IPS-18a (cell line): ENCODE measurements around the gene MAP2.

Source experiments
- H3K27ac ChIP-seq: one replicate; pipeline ENCODE4 v1.5.1; 2013; ENCODE audit warnings: low read length
- H3K27me3 ChIP-seq: one replicate; pipeline ENCODE4 v1.6.1; 2013; ENCODE audit warnings: mild to moderate bottlenecking, low read length; ENCODE audit not compliant: control insufficient read depth, insufficient read depth
- H3K36me3 ChIP-seq: one replicate; pipeline ENCODE4 v1.6.1; 2013; ENCODE audit warnings: low read depth, low read length; ENCODE audit not compliant: control insufficient read depth
- H3K4me1 ChIP-seq: one replicate; pipeline ENCODE4 v1.6.1; 2013; ENCODE audit warnings: low read depth, low read length; ENCODE audit not compliant: control insufficient read depth
- H3K4me3 ChIP-seq: one replicate; pipeline ENCODE4 v1.5.1; 2013; ENCODE audit warnings: low read length
- H3K9ac ChIP-seq: one replicate; pipeline ENCODE4 v1.6.1; 2013; ENCODE audit warnings: mild to moderate bottlenecking, low read length, moderate library complexity
- H3K9me3 ChIP-seq: one replicate; pipeline ENCODE4 v1.6.1; 2013; ENCODE audit warnings: low read depth, low read length; ENCODE audit not compliant: control insufficient read depth

MAP2 gene

GRCh38 chr2:209423562-209424198, at the start of gene MAP2:
Gene MAP2, plus strand, starts transcription at chr2:209424047. Its CDS starts 229,124 bp downstream, at chr2:209653171.
- H3K4me1 ChIP-seq = peaks cover 32% of the 10 kb centered on the region
- H3K27ac ChIP-seq = no peak within 1 kb of the TSS
- no peaks in the 10 kb centered on the region for H3K36me3 ChIP-seq
- H3K27me3 ChIP-seq = peaks cover 7% of the 10 kb centered on the region
- peak within 1 kb of the TSS; percentile 19 for H3K9ac ChIP-seq
- peak within 1 kb of the TSS; percentile 79 for H3K4me3 ChIP-seq
- H3K9me3 ChIP-seq = no peaks in the 10 kb centered on the region

GRCh38 chr2:209376686-209377085, 47.2 kb upstream of the MAP2 start:
- Histone ChIP-seq H3K27ac (no peak overlapping the region), H3K9me3 (no peaks in the 10 kb centered on the region), H3K9ac (no peak overlapping the region), H3K4me1 (no peaks in the 10 kb centered on the region), H3K27me3 (no peaks in the 10 kb centered on the region), H3K4me3 (no peak overlapping the region), H3K36me3 (no peaks in the 10 kb centered on the region)

- Histone ChIP-seq H3K36me3 (no peaks in the 10 kb centered on the region), H3K9ac (no peak overlapping the region), H3K4me1 (no peaks in the 10 kb centered on the region), H3K27me3 (no peaks in the 10 kb centered on the region), H3K27ac (no peak overlapping the region), H3K9me3 (no peaks in the 10 kb centered on the region), H3K4me3 (no peak overlapping the region)
These were observed 43.6 kb upstream of the MAP2 start for GRCh38 chr2:209380293-209380692.

GRCh38 chr2:209381091-209381490, 42.8 kb upstream of the MAP2 start:
- Histone ChIP-seq H3K27me3 (no peaks in the 10 kb centered on the region), H3K9me3 (no peaks in the 10 kb centered on the region), H3K9ac (no peak overlapping the region), H3K4me3 (no peak overlapping the region), H3K27ac (no peak overlapping the region), H3K36me3 (no peaks in the 10 kb centered on the region), H3K4me1 (no peaks in the 10 kb centered on the region)

- Histone ChIP-seq H3K9ac (no peak overlapping the region), H3K4me1 (no peaks in the 10 kb centered on the region), H3K4me3 (no peak overlapping the region), H3K27ac (no peak overlapping the region), H3K36me3 (no peaks in the 10 kb centered on the region), H3K27me3 (no peaks in the 10 kb centered on the region), H3K9me3 (no peaks in the 10 kb centered on the region)
These were observed 41.1 kb upstream of the MAP2 start for GRCh38 chr2:209382775-209383174.

- no peaks in the 10 kb centered on the region for H3K27me3 ChIP-seq
- no peaks in the 10 kb centered on the region for H3K9me3 ChIP-seq
- no peaks in the 10 kb centered on the region for H3K4me1 ChIP-seq
- H3K4me3 ChIP-seq = no peak overlapping the region
- H3K36me3 ChIP-seq = no peaks in the 10 kb centered on the region
- H3K27ac ChIP-seq = no peak overlapping the region
- no peak overlapping the region for H3K9ac ChIP-seq
These were observed 40.6 kb upstream of the MAP2 start for GRCh38 chr2:209383212-209383611.

GRCh38 chr2:209387389-209387788, 36.5 kb upstream of the MAP2 start:
- Histone ChIP-seq H3K4me1 (peaks cover 7% of the 10 kb centered on the region), H3K9me3 (no peaks in the 10 kb centered on the region), H3K27me3 (no peaks in the 10 kb centered on the region), H3K4me3 (no peak overlapping the region), H3K36me3 (no peaks in the 10 kb centered on the region), H3K9ac (no peak overlapping the region), H3K27ac (no peak overlapping the region)

GRCh38 chr2:209388446-209389037, 35.3 kb upstream of the MAP2 start:
- no peak overlapping the region for H3K9ac ChIP-seq
- H3K27ac ChIP-seq = no peak overlapping the region
- H3K4me1 ChIP-seq = peaks cover 7% of the 10 kb centered on the region
- H3K4me3 ChIP-seq = no peak overlapping the region
- no peaks in the 10 kb centered on the region for H3K36me3 ChIP-seq
- no peaks in the 10 kb centered on the region for H3K9me3 ChIP-seq
- H3K27me3 ChIP-seq = no peaks in the 10 kb centered on the region

GRCh38 chr2:209389171-209389618, 34.7 kb upstream of the MAP2 start:
- H3K9ac ChIP-seq = no peak overlapping the region
- H3K27me3 ChIP-seq = no peaks in the 10 kb centered on the region
- H3K27ac ChIP-seq = no peak overlapping the region
- H3K4me3 ChIP-seq = no peak overlapping the region
- H3K9me3 ChIP-seq = no peaks in the 10 kb centered on the region
- no peaks in the 10 kb centered on the region for H3K36me3 ChIP-seq
- peaks cover 7% of the 10 kb centered on the region for H3K4me1 ChIP-seq

GRCh38 chr2:209390839-209391238, 33.0 kb upstream of the MAP2 start:
- no peak overlapping the region for H3K9ac ChIP-seq
- no peaks in the 10 kb centered on the region for H3K36me3 ChIP-seq
- no peak overlapping the region for H3K27ac ChIP-seq
- H3K9me3 ChIP-seq = no peaks in the 10 kb centered on the region
- H3K4me3 ChIP-seq = no peak overlapping the region
- H3K4me1 ChIP-seq = peaks cover 7% of the 10 kb centered on the region
- H3K27me3 ChIP-seq = no peaks in the 10 kb centered on the region

GRCh38 chr2:209391776-209392401, 32.0 kb upstream of the MAP2 start:
- no peak overlapping the region for H3K27ac ChIP-seq
- H3K27me3 ChIP-seq = no peaks in the 10 kb centered on the region

GRCh38 chr2:209395229-209395628, 28.6 kb upstream of the MAP2 start:
- Histone ChIP-seq H3K4me1 (no peaks in the 10 kb centered on the region), H3K9me3 (no peaks in the 10 kb centered on the region), H3K4me3 (no peak overlapping the region), H3K27ac (no peak overlapping the region), H3K36me3 (no peaks in the 10 kb centered on the region), H3K9ac (no peak overlapping the region), H3K27me3 (no peaks in the 10 kb centered on the region)

More at GRCh38 chr2:209391776-209392401, 32.0 kb upstream of the MAP2 start:
- Histone ChIP-seq H3K9me3 (no peaks in the 10 kb centered on the region), H3K36me3 (no peaks in the 10 kb centered on the region), H3K9ac (no peak overlapping the region), H3K4me1 (peaks cover 7% of the 10 kb centered on the region), H3K4me3 (no peak overlapping the region)
